IMR-90 (cell line): Measurements from ENCODE around the gene UCKL1.

Experiments used
- CEBPB ChIP-seq: IDR thresholded peaks from 2 replicates; pipeline ENCODE4 v1.6.1; 2012; ENCODE audit warnings: low read depth, low read length, improper control_type of control experiment
- CTCF ChIP-seq: conservative IDR thresholded peaks from 2 replicates; pipeline ENCODE4 v1.5.1; 2012; ENCODE audit warnings: mild to moderate bottlenecking, low read depth, low read length, improper control_type of control experiment
- ELK1 ChIP-seq: fragments of 150-350 bp; IDR thresholded peaks from 2 replicates; pipeline ENCODE4 v1.6.1; 2016; ENCODE audit warnings: low read depth, mild to moderate bottlenecking, low read length, moderate library complexity, borderline replicate concordance
- FOS ChIP-seq: fragments of 150-350 bp; IDR thresholded peaks from 2 replicates; pipeline ENCODE4 v1.6.1; 2016; ENCODE audit warnings: low read depth, low read length
- MAFK ChIP-seq: IDR thresholded peaks from 2 replicates; pipeline ENCODE4 v1.6.1; 2012; ENCODE audit warnings: low read depth, low read length, improper control_type of control experiment
- MXI1 ChIP-seq: IDR thresholded peaks from 2 replicates; pipeline ENCODE4 v1.6.1; 2012; ENCODE audit warnings: low read depth, mild to moderate bottlenecking, low read length, moderate library complexity, borderline replicate concordance
- NFE2L2 ChIP-seq: fragments of 150-350 bp; IDR thresholded peaks from 2 replicates; pipeline ENCODE4 v1.6.1; 2016; ENCODE audit warnings: low read depth, mild to moderate bottlenecking, low read length
- POLR2A ChIP-seq: IDR thresholded peaks from 2 replicates; pipeline ENCODE4 v1.6.1; 2012; ENCODE audit warnings: mild to moderate bottlenecking, low read depth, low read length
- RCOR1 ChIP-seq: IDR thresholded peaks from 2 replicates; pipeline ENCODE4 v1.6.1; 2012; ENCODE audit warnings: mild to moderate bottlenecking, low read length, improper control_type of control experiment; ENCODE audit not compliant: insufficient replicate concordance
- RFX5 ChIP-seq: IDR thresholded peaks from 2 replicates; pipeline ENCODE4 v1.8.0; 2012; ENCODE audit warnings: low read depth, mild to moderate bottlenecking, low read length, moderate library complexity
- SMC3 ChIP-seq: fragments of 150-350 bp; IDR thresholded peaks from 2 replicates; pipeline ENCODE4 v1.6.1; 2016; ENCODE audit warnings: low read depth, mild to moderate bottlenecking, antibody characterized with exemption, low read length, moderate library complexity

- TF ChIP-seq CTCF: no peak
- no peak for TF ChIP-seq ELK1
- no peak for TF ChIP-seq SMC3
- no peak for TF ChIP-seq RFX5
- no peak for TF ChIP-seq POLR2A
- no peak for TF ChIP-seq RCOR1
- no peak for TF ChIP-seq MXI1
- TF ChIP-seq CEBPB: no peak
- TF ChIP-seq MAFK: no peak
- no peak for TF ChIP-seq FOS
- no peak for TF ChIP-seq NFE2L2
Measured at GRCh38 chr20:63939061-63939935, 16.9 kb downstream of the UCKL1 start.
